Cardiac fibroblast (primary cell): ENCODE data around the gene SYT7.
A peak's percentile ranks its signal among the peaks of the same experiment; 100 is the strongest.

Experiments
- DNase-seq, 2 donors: peaks; one replicate each; pipeline versions ENCODE4 v3.0.0 to v3.0.0-alpha.2; 2010; ENCODE audit warnings: low read depth in 2 of 2
- H3K4me3 ChIP-seq, 2 donors: replicated peaks in 1 of 2; 1 replicate in 1 of 2; 2 replicates in 1 of 2; pipeline ENCODE4 v1.5.1; 2011; ENCODE audit warnings: low read depth in 2 of 2, low read length in 2 of 2, mild to moderate bottlenecking in 2 of 2, moderate library complexity in 1 of 2
- CTCF ChIP-seq: IDR thresholded peaks from one replicate; pipeline ENCODE4 v1.5.1; 2011; ENCODE audit warnings: low read depth, mild to moderate bottlenecking, low read length, inconsistent platforms

SYT7 gene

GRCh38 chr11:61534933-61535839 lies 45.7 kb downstream of the SYT7 start:
- TF ChIP-seq CTCF: no peak
- DNase-seq: no peak
- no peak overlapping the region for H3K4me3 ChIP-seq

GRCh38 chr11:61534025-61534932 lies 46.6 kb downstream of the SYT7 start:
- TF ChIP-seq CTCF: no peak
- no peak for DNase-seq
- no peak overlapping the region for H3K4me3 ChIP-seq

GRCh38 chr11:61533401-61533800 lies 47.5 kb downstream of the SYT7 start:
- TF ChIP-seq CTCF: no peak
- H3K4me3 ChIP-seq: no peak overlapping the region
- DNase-seq: no peak

- no peak for TF ChIP-seq CTCF
- no peak for DNase-seq
- H3K4me3 ChIP-seq: no peak overlapping the region
Measured at GRCh38 chr11:61533039-61533375, 47.9 kb downstream of the SYT7 start.

GRCh38 chr11:61532134-61533038 lies 48.5 kb downstream of the SYT7 start:
- peak; percentile 94 for TF ChIP-seq CTCF
- peak; percentile 18 to 36 for DNase-seq
- no peak overlapping the region for H3K4me3 ChIP-seq

GRCh38 chr11:61531044-61531443 lies 49.8 kb downstream of the SYT7 start:
- no peak overlapping the region for H3K4me3 ChIP-seq
- TF ChIP-seq CTCF: no peak
- DNase-seq: no peak
